OCI-LY7 (cell line): ENCODE data around the gene ZNF746.

ENCODE experiments used
- CTCF ChIP-seq: fragments of 200-600 bp; sonication (generic); conservative IDR thresholded peaks from 2 replicates; pipeline ENCODE4 v1.5.1; 2014; ENCODE audit warnings: mild to moderate bottlenecking, antibody characterized with exemption, low read length, moderate library complexity, mixed read lengths
- EZH2phosphoT487 ChIP-seq: fragments of 200-600 bp; sonication (generic); IDR thresholded peaks from 2 replicates; pipeline ENCODE4 v1.6.1; 2018; ENCODE audit warnings: low read depth, borderline replicate concordance, mild to moderate bottlenecking, mixed run types, antibody characterized with exemption, low read length, moderate library complexity, mixed read lengths

GRCh38 chr7:149524394-149524793, 26.8 kb upstream of the ZNF746 start:
- TF ChIP-seq CTCF (no peak), EZH2phosphoT487 (no peak)
